ENCODE data around the gene KANK4. TPM values are rescaled to one million over a fixed set of nuclear protein-coding genes. Genes with fewer than 3 reads are reported as not detected.

KANK4 gene
- total and polyA plus RNA-seq, 2 donors (not counting 1 experiment from before 2014, with no cell fraction given), result not detected

DNA sequence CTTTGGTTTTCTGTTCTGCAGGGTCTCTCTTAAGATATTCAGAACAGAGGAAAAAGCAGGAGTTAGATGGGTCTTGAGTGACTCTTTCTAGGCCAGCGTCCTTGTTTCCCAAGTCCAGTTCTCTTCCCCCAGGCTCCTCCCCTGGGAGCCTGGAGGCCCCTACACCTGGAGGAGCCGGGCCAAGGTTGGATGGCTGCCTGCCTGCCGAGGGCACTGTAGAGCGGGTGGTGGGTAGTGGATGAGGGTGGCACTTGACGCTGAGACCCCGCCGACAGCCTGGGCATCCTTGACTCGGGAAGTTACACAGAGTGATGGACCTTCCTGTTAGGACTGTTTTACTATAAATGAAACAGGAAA, 17.4 kb upstream of the KANK4 start:
- H3K4me1 ChIP-seq (ENCODE audit: control insufficient read depth in 2 of 2, insufficient read depth in 2 of 2, low read length in 2 of 2), result no peaks in the 10 kb centered on the region
- no peak overlapping the region for H3K27ac ChIP-seq (ENCODE audit: low read length in 2 of 2)
- POLR2A ChIA-PET, result no interaction called here
- Mint-ChIP-seq H3K27ac (no peak overlapping the region), H3K4me3 (no peak overlapping the region), H3K27me3 (no peaks in the 10 kb centered on the region), H3K4me1 (no peaks in the 10 kb centered on the region), H3K9me3 (ENCODE audit: insufficient read depth) (no peaks in the 10 kb centered on the region)
- no peaks in the 10 kb centered on the region for H3K27me3 ChIP-seq (replicated peaks in 1 of 4; ENCODE audit: control extremely low read depth in 1 of 4, control insufficient read depth in 3 of 4, insufficient read depth in 4 of 4, low read length in 3 of 4)
- intact Hi-C loops (cut with micrococcal nuclease), result no loop called here
- H3K36me3 ChIP-seq (replicated peaks in 1 of 2; ENCODE audit: control extremely low read depth in 1 of 2, control insufficient read depth in 1 of 2, extremely low read depth in 1 of 2, insufficient read depth in 2 of 2, low read length in 1 of 2), result no peaks in the 10 kb centered on the region
- ATAC-seq (ENCODE audit: low read depth), result no peak
- H3K4me2 ChIP-seq (replicated peaks; ENCODE audit: low read depth, low read length, poor library complexity, severe bottlenecking), result no peak overlapping the region
- no peak for TF ChIP-seq EZH2 (IDR thresholded peaks at IDR 0.05; ENCODE audit: borderline replicate concordance, insufficient read depth, low read depth, low read length, poor library complexity, severe bottlenecking)
- TF ChIP-seq, protein P1, sequence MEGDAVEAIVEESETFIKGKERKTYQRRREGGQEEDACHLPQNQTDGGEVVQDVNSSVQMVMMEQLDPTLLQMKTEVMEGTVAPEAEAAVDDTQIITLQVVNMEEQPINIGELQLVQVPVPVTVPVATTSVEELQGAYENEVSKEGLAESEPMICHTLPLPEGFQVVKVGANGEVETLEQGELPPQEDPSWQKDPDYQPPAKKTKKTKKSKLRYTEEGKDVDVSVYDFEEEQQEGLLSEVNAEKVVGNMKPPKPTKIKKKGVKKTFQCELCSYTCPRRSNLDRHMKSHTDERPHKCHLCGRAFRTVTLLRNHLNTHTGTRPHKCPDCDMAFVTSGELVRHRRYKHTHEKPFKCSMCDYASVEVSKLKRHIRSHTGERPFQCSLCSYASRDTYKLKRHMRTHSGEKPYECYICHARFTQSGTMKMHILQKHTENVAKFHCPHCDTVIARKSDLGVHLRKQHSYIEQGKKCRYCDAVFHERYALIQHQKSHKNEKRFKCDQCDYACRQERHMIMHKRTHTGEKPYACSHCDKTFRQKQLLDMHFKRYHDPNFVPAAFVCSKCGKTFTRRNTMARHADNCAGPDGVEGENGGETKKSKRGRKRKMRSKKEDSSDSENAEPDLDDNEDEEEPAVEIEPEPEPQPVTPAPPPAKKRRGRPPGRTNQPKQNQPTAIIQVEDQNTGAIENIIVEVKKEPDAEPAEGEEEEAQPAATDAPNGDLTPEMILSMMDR (IDR thresholded peaks at IDR 0.05), result no peak
- no peak overlapping the region for H3K4me3 ChIP-seq (ENCODE audit: control extremely low read depth in 1 of 5, extremely low read depth in 1 of 5, insufficient read depth in 1 of 5, low read depth in 2 of 5, low read length in 4 of 5)
- H4K20me1 ChIP-seq (ENCODE audit: control insufficient read depth, insufficient read depth, low read length, poor library complexity, severe bottlenecking), result no peaks in the 10 kb centered on the region
- CTCF ChIA-PET, result no interaction called here
- DNase-seq, result no peak
- no peaks in the 10 kb centered on the region for H3K9me3 ChIP-seq (ENCODE audit: control extremely low read depth in 1 of 3, control insufficient read depth in 2 of 3, insufficient read depth in 1 of 3, low read length in 2 of 3)
- no peak overlapping the region for H2AFZ ChIP-seq (ENCODE audit: insufficient read depth, low read depth, low read length, poor library complexity, severe bottlenecking)
- WGBS (ENCODE audit: insufficient coverage), result 97% methylated on average over 5 of the region's 8 CpGs
- H3K79me2 ChIP-seq (ENCODE audit: control insufficient read depth, insufficient read depth, low read length), result no peaks in the 10 kb centered on the region
- no peak overlapping the region for H3K9ac ChIP-seq (ENCODE audit: low read length)

DNA sequence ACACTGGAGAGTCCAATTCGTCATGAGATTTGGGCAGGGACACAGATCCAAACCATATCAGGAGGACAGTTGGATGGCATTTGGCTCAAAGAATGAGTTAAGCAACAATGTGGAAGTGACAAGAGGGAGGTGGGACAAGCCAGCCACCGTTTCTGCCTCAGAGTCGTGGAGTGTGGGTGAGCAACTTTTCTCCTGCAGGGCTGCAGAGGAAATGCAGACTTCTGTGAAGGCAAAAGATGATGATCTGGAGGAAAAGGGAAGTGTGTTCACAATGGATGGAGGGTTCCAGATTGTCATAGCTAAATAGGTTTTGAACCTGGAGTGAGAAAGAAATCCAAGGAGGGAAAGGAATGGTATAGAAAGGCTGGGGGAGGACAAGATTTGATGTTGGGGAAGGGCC, 16.4 kb upstream of the KANK4 start:
- H3K4me3 ChIP-seq (ENCODE audit: control extremely low read depth in 1 of 5, extremely low read depth in 1 of 5, insufficient read depth in 1 of 5, low read depth in 2 of 5, low read length in 4 of 5), result no peak overlapping the region

More for the DNA sequence above, 16.4 kb upstream of the KANK4 start:
- Histone ChIP-seq H3K27ac (ENCODE audit: low read length in 2 of 2) (no peak overlapping the region), H3K9me3 (ENCODE audit: control extremely low read depth in 1 of 3, control insufficient read depth in 2 of 3, insufficient read depth in 1 of 3, low read length in 2 of 3) (no peaks in the 10 kb centered on the region), H3K79me2 (ENCODE audit: control insufficient read depth, insufficient read depth, low read length) (no peaks in the 10 kb centered on the region), H3K36me3 (replicated peaks in 1 of 2; ENCODE audit: control extremely low read depth in 1 of 2, control insufficient read depth in 1 of 2, extremely low read depth in 1 of 2, insufficient read depth in 2 of 2, low read length in 1 of 2) (no peaks in the 10 kb centered on the region), H3K9ac (ENCODE audit: low read length) (no peak overlapping the region), H3K4me1 (ENCODE audit: control insufficient read depth in 2 of 2, insufficient read depth in 2 of 2, low read length in 2 of 2) (no peaks in the 10 kb centered on the region), H3K4me2 (replicated peaks; ENCODE audit: low read depth, low read length, poor library complexity, severe bottlenecking) (no peak overlapping the region), H4K20me1 (ENCODE audit: control insufficient read depth, insufficient read depth, low read length, poor library complexity, severe bottlenecking) (no peaks in the 10 kb centered on the region), H2AFZ (ENCODE audit: insufficient read depth, low read depth, low read length, poor library complexity, severe bottlenecking) (no peak overlapping the region), H3K27me3 (replicated peaks in 1 of 4; ENCODE audit: control extremely low read depth in 1 of 4, control insufficient read depth in 3 of 4, insufficient read depth in 4 of 4, low read length in 3 of 4) (no peaks in the 10 kb centered on the region)
- TF ChIP-seq, protein P1 (IDR thresholded peaks at IDR 0.05), result no peak
- TF ChIP-seq EZH2 (IDR thresholded peaks at IDR 0.05; ENCODE audit: borderline replicate concordance, insufficient read depth, low read depth, low read length, poor library complexity, severe bottlenecking), result no peak
- intact Hi-C loops (cut with micrococcal nuclease), result no loop called here
- Mint-ChIP-seq H3K4me3 (no peak overlapping the region), H3K27me3 (no peaks in the 10 kb centered on the region), H3K9me3 (ENCODE audit: insufficient read depth) (no peaks in the 10 kb centered on the region), H3K4me1 (no peaks in the 10 kb centered on the region), H3K27ac (no peak overlapping the region)
- ChIA-PET CTCF (no interaction called here), POLR2A (no interaction called here)
- ATAC-seq (ENCODE audit: low read depth), result no peak
- no peak for DNase-seq
- 24% methylated on average over 3 of the region's 3 CpGs for WGBS (ENCODE audit: insufficient coverage)

Measured in B cell (primary cell).